ENCODE measurements around the gene GUCA2A. TPM values are rescaled to one million over a fixed set of nuclear protein-coding genes. Genes with fewer than 3 reads are reported as not detected.

GUCA2A gene
- total RNA-seq, 1 donor from 2014 or later, result not detected

DNA sequence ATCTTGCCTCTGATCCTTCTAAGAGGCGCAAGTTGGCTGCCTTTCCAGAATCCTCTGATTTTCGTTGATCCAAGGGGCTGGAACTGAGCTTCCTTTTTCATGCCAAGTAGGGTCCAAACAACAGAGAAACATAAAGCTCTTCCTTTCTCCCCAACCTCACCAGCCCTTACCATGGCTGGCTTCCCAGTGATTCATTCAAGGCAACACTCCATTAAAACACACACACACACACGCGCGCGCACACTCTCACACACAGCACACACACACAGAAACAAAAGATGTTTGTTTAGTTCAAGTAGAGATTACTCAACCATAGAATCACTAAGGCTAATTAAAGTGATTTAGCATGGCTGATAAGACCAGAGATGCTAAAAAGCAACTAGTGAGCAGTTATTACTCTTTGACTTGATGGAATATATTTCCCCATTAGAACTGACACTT, 13.0 kb upstream of the GUCA2A start:
- peak; percentile 96 for DNase-seq (ENCODE audit: low spot score)

DNA sequence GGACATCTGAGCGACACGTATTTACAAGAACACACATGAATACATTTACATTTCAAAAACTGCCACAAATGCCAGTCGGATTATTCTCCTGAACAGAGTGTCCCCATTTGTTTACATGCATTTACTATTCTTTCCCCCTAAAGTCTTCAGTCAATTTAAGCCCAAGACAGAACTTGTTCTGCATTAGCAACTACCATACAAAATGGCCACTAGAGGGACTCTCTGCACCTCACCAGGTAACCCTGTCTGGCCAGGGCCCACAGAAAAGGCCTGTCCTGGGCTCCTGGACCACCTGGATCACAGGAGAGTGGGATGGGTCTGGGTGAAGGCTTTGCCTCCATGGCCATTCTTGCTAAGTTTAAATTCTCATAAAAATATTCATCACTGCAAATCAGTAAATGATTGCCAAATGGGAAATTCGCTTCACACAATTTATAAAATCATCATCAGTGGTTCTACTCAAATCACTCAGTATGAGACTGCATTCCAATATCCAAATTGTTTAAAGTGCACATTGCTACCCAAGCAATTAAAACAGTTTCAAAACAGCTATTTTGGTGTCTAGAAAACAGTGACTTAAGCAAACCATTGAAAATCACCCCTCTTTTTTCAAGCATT, 12.5 kb upstream of the GUCA2A start:
- DNase-seq (ENCODE audit: low spot score), result no peak

DNA sequence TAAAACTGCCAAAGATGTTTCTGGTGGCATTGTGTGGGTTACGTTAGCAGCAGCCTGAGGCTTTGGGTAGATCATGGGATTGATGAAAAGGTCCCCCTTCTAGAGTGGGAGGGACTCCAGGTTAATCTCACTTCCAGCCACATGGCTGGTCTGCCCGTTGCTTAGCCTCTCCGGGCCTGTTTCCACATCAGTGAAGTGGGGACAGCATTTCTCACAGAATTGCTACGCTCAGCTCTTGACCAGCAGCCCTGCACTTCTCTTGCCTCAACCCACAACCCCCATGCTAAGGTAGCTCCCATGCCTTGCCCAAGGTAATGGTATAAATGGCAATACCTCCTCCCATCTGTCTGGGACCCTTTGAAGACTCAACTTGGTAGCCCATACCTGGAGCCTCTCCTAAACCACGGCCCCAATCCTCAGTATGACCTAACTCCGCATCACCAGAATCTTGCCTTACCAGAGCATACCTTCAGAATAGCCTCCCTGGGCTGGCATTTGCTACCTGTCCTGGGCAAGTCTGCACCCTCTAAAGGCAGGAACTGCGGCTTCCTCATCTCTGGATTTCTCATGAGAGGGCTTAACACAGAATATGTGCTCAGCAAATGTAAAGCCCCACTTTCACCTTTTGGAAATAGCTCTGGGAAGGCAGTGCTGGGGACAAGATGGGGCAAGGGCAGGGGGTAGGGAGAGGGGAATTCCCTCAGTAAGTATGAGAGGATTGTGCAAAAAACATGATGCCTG, 10.9 kb upstream of the GUCA2A start:
- no peak for DNase-seq (ENCODE audit: low spot score)

DNA sequence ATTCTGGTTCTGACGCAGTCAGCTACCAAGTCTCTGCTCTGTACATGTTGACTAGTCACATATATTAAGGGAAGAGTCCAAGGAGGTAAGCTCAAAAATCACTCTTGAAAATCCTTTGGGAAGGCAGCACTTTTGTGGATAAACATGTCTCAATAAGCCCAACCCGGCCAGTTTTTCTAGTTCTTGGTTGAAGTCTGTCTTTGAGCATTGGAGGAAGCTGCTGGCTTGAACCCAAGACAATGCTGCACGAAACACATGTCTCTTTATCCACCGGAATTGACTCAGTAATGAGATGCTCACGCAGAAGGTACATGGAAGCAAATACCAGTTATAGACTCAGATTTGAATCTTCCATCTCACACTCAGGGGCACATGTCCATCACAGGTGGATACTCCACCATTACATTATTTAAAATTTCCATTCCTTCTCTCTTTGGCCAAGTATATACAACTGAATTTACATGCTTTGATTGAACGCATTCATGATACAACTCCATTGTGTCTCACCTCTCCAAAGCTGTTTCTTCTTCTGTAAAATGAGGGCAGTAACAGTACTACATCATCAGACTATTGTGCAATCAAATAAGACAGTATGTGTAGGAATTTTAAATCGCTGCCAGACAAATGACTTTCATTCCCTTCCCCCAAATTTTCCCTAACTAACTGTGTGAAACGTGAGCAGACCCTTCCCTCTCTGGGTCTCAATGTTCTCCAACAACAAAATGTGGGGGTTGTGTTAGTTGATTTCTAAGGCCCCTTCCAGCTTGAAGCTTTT, 9.6 kb upstream of the GUCA2A start:
- DNase-seq (ENCODE audit: low spot score), result peak; percentile 83

- peak; percentile 53 for DNase-seq (ENCODE audit: low spot score)
These were observed 8.8 kb upstream of the GUCA2A start for GRCh38 chr1:42173155-42173933.

- no peak for DNase-seq (ENCODE audit: low spot score)
These were observed 8.0 kb upstream of the GUCA2A start for GRCh38 chr1:42172381-42173133.

DNA sequence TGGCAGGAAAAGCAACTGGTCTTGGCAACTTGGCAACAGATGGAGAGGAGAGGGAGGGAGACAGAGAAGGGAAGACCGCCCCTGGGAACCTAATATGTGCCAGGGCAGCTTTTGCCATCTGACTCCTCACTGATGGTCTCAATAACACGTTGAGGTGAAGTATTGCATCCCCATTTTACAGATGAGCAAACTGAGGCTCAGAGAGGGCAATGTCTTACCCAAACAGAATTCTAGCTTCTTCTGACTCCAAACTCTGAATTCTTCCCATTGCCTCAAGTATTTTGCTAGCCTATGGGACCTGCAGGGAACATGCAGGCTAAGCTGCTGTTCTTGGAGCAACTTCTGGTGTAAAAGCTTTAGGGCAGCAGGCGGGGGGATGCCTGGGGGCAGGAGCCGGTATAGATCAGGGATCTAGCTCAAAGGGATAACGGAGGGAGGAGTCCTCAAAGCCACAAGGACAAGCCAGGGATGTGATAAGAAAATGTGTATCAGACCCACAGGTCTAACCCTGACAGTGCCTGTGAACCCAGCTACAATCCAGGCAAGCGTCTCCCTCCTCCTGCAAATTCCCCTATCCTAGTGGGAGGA, 7.2 kb upstream of the GUCA2A start:
- DNase-seq (ENCODE audit: low spot score), result no peak

- DNase-seq (ENCODE audit: low spot score), result no peak
These were observed 6.5 kb upstream of the GUCA2A start for GRCh38 chr1:42170779-42171621.

DNA sequence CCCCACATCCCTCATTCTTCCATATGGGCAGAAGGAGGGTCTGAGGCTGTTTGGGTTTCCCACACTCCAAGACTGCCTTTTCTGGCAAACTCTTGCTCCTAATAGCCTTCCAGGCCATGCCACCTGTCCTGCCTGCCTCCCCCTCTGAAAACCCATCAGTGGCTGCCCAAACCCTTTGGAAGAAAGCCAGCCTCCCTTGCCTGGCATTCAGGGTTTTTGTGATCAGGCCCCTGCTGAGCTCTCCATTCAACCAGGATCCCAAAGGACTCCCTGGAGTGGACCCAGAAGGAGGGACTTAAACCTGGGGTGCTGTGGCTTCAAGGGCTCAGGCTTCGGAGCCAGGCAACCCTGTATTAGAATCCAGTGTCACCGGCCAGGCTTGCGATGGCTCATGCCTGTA, 4.2 kb upstream of the GUCA2A start:
- DNase-seq (ENCODE audit: low spot score), result no peak

GRCh38 chr1:42168391-42168670, 3.8 kb upstream of the GUCA2A start:
- no peak for DNase-seq (ENCODE audit: low spot score)

GRCh38 chr1:42167611-42168390, 3.3 kb upstream of the GUCA2A start:
- DNase-seq (ENCODE audit: low spot score), result no peak

- peak; percentile 69 for DNase-seq (ENCODE audit: low spot score)
These were observed 1.1 kb upstream of the GUCA2A start for GRCh38 chr1:42165511-42166210.

DNA sequence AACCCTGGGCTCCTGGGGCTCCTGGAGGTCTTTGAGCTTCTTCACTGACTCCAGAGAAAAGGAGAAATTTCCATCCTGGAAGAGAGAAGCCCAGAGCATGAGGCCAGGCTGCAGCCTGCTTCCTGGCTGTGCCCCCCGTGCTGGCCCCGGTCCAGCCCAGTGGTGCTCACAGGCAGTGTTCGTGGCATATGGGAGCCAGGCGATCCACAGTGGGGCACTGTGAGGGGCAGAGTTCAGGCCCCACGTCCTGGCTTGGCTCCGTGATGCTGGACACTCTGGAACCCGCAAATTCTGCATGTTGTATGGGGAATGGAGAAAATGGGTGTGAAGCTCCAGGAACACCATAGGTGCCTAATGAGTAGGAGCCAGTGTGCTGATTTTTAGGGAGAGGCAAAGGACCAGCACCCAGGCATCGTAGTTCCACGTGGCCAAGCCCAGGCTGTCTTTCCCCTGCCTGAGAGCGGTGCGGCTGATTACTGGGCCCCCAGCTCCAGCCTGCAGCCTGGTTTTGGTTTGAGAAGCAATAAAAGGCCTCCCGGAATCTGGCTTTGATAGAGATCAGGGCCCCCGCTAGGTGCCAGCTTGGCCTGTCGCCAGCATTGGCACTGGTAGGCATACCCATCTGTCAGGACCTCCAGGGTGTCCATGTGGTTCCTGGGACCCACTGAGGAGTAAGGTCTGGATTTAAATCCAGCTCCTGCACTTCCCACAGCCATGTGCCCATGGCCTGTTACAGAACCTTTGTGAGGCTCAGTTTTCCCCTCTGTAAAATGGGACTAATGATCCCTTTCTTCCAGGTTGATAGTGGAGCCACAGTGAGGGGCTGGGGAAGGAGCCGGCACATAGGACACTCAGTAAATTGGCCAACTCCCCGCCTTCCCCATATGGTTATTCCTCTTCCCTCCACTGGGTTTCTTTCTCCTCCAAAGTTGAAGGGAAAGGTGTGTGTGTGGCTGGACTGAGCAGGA, 725 bp downstream of the GUCA2A start:
- DNase-seq (ENCODE audit: low spot score), result no peak

GRCh38 chr1:42163114-42163513, 1.4 kb downstream of the GUCA2A start:
- no peak for DNase-seq (ENCODE audit: low spot score)

DNA sequence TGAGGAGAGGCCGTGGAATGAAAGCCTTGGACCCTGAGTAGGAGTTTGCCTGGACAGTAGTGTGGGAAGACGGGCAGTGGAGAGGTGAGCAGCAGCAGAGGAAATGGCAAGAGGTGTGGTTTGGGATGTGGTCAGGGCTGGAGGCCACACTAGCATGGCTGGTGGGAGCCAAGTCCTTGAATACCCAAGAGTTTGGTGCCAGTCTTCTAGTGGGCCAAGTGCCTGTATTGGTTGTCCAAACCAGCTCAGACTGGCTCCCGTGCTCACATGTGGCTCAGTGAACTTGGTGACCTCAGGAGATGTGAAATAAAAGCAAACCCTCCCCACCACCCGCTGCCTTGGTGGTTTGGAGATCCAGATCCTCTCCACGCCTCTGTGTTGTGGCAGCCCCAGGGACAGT, 2.4 kb downstream of the GUCA2A start:
- DNase-seq (ENCODE audit: low spot score), result no peak

DNA sequence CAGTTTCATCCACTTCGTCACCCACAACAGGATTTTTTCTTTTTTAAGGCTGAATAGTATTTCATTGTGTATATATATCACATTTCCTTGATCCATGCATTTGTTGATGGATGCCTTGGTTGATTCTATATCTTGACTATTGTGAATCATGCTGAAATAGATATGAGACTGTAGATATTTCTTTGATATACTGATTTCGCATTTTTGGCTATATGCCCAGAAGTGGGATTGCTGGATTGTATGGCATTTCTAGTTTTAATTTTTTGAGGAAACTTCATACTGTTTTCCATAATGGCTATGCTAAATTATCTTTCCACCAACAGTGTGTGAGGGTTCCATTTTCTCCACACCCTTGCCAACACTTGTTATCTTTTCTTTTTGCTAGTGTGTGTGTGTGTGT, 6.4 kb downstream of the GUCA2A start:
- DNase-seq (ENCODE audit: low spot score), result no peak

- no peak for DNase-seq (ENCODE audit: low spot score)
These were observed 6.9 kb downstream of the GUCA2A start for GRCh38 chr1:42157667-42158066.

Data from umbilical cord (tissue), 2 donors.